ENCODE measurements around the gene PDE11A.
"Not testable (repeated sequence)": the region's sequence is repeated elsewhere in the genome, so short reads cannot be mapped to it uniquely, and the experiment has no call there.

PDE11A gene

GRCh38 chr2:177880285-177880684, 192.3 kb downstream of the PDE11A start:
- no peak for DNase-seq

GRCh38 chr2:177876950-177877349, 195.6 kb downstream of the PDE11A start:
- DNase-seq = no peak

GRCh38 chr2:177874686-177875085, 197.9 kb downstream of the PDE11A start:
- DNase-seq = no peak

GRCh38 chr2:177873915-177874314, 198.7 kb downstream of the PDE11A start:
- DNase-seq = no peak

GRCh38 chr2:177872286-177872685, 200.3 kb downstream of the PDE11A start:
- DNase-seq = no peak

DNA sequence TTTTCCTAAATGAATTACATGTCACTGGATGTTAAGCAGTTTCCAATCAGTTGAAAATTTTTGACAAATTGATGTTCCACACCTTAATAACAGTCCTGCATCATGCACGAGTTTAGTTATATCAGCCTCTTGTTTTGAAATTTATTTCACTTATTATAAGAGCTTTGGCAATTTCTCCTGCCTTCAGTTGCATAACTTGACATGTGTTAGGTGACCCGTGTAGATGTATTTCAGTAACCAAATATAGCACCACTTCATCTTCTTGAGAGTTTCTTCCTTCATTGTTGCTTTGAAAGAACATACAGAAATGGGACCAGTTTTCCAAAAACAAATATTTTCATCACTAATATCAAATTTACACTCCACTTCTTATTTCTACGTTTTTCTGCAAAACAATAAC, 202.7 kb downstream of the PDE11A start:
- no peak for DNase-seq

DNA sequence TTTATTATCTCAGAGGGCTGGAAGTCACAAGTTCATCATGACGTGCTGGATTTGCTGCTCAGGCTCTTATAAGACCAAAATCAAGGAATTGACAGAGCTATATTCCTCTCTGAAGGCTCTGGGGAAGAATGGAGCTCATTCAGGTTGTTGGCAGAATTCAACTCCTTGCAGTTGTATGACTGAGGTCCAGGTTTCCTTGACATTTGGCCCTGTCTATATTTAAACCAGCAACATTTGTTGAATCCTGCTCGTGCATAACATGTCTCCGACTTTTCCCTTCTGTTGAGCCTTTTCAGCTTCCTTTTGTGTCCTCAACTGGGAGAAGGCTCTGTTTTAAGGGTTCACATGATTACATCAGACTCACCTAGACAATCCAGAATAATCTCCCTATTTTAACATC, 203.4 kb downstream of the PDE11A start:
- no peak for DNase-seq

DNA sequence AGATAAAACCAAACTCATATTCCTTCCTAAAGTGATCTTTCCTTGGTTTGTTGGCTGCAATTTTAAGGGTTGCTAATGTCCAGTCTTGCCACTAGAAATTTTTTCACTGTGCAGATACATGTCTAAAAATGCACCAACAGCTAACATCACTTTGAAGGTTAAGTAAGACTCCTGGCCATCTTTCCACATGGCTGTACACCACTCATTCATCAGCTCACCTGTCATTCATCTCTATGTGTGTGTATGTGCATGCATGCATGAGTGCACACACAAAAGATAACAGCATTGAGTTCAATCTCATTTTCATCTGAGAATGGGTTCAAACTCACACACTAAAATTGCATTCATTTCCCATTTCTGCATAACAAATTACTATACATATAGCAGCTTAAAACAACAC, 203.8 kb downstream of the PDE11A start:
- no peak for DNase-seq

- no peak for DNase-seq
These were observed 215.0 kb downstream of the PDE11A start for GRCh38 chr2:177857538-177857937.

DNA sequence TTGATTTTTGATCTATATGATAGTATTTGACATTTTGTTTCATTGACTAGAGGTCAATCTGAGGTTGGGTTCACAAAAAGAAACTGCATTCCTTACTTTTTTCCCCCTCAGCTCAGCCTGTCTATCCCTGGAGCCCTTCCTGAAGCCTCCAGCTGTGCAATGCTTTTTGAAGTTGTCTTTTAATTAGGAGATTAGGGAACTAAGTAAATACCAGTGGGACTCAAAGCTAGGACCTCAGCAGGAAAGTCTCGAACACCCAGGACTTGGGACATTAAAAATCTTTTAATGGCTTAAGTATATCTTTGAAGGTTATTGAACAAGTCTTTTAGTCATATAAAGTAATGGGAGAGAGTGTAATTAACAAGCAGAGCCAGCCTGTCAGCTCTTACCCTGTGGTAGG, 220.2 kb downstream of the PDE11A start:
- DNase-seq = no peak

GRCh38 chr2:177843188-177843587, 229.4 kb downstream of the PDE11A start:
- DNase-seq = no peak

GRCh38 chr2:177842243-177842642, 230.3 kb downstream of the PDE11A start:
- no peak for DNase-seq

GRCh38 chr2:177835418-177836204, 237.0 kb downstream of the PDE11A start:
- DNase-seq = not testable (repeated sequence)

- no peak for DNase-seq
These were observed 239.8 kb downstream of the PDE11A start for GRCh38 chr2:177832611-177833433.

- peak; percentile 56 for DNase-seq
These were observed 241.6 kb downstream of the PDE11A start for GRCh38 chr2:177830881-177831386.

- no peak for DNase-seq
These were observed 244.0 kb downstream of the PDE11A start for GRCh38 chr2:177828557-177828956.

GRCh38 chr2:177826897-177827296, 245.7 kb downstream of the PDE11A start:
- no peak for DNase-seq

DNA sequence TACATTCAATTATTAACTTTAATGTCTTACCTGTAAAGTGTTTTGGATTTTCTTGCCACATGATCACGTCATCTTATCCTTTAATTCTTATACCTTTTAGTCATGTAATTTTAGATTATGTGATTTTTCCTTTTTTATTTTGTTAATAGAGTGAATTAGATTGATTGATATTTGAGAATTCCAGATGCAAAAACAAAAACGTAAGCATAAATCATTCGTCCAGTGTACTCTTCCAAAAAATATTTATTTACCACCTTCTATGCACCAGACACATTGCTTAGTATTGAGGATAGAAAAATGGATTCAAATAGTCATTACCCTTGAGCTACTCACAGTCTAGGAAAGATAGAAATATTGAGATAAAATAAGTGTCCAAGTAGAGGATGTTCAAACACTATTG, 249.6 kb downstream of the PDE11A start:
- no peak for DNase-seq

DNA sequence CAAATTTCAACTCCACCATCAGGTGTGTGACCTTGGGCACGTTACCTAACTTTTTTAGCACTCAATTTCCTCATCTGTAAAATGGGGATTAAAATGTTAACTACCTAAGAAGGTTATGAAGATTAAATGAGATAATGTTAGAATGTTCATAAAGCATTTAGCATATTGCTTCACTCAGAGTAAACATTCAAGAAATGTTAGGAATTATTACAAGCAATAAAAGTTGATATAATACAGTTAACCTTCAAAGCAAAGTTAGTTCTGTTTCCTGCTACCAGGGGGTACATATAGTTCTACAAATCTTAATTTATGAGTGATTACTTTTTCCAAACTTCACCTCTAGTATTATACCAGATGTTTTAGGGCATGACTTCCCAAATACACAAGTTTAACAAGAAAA, 254.2 kb downstream of the PDE11A start:
- no peak for DNase-seq

- DNase-seq = no peak
These were observed 255.3 kb downstream of the PDE11A start for GRCh38 chr2:177817300-177817699.

DNA sequence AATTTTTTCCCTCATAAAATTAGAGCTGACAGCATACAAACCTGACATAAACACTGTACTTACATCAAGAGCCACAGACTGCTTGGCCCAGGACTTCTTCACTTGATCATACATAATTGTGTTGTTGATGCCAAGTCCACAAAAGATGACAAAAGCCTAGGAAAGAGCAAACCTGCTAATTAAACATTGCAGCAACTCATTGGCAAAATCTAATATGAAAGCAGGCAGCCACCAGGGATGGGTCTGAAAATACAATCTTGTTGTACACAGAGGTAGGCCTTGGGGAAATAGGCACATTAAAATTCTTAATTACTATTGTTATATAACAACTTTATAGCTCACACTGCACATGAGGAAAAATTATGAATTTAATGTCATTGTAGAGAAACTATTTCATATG, 255.8 kb downstream of the PDE11A start:
- no peak for DNase-seq

DNA sequence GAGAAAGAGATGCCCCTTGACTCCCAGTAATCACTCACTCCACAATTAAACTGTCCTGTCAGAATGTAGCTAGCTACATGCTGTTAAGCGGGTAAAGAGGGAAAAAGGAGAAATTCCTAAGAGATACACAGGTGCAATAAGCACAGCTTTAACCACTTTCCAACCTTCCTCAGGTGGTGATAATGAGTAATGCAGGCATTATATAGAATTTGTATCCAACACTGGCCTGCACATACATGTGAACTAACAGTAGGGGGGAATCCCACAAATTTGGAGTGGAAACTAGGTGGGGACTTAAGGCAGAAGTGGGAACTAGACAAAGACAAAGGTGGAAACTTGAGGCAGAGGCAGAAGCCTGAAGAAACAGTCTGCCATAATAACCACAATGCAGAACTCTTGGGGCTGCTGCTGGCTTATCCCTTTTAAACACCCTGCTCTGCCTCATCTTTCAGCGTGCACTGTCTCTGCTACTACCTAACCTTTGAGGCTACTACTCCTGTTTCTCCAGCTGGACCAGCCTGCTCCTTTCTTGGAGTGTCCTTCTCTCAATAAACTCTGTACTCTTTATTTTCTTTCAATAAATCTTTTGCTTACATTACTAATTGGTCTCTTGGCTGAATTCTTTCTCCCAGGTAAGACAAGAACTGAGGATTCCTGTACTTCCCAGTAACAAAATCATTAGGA, 259.7 kb downstream of the PDE11A start:
- no peak for DNase-seq

- DNase-seq = no peak
These were observed 261.7 kb downstream of the PDE11A start for GRCh38 chr2:177810906-177811305.

All from NCI-H187 treated with DMSO at 0.1 percent for 48 hours (cell line).